Gastrocnemius medialis (tissue), 4 donors: Measurements from ENCODE around the gene KRT13. TPM values are rescaled to one million over a fixed set of nuclear protein-coding genes. Genes with fewer than 3 reads are reported as not detected.

ENCODE experiments used
- ATAC-seq, 2 donors: fragments of 150-250 bp; one replicate each; pipeline ENCODE4 v1.9.1; 2016
- DNase-seq, 2 donors: peaks; one replicate each; pipeline ENCODE4 v3.0.0-alpha.2; 2019
- H3K27ac ChIP-seq, 4 donors: fragments of 200-600 bp; sonication (generic); 1 replicate in 1 of 4; 2 replicates in 3 of 4; pipeline ENCODE4 v1.5.1; 2016 to 2018; ENCODE audit warnings: mild to moderate bottlenecking in 2 of 4, moderate library complexity in 1 of 4
- H3K27me3 ChIP-seq, 3 donors: fragments of 200-600 bp; sonication (generic) in 2 of 3; 1 replicate in 1 of 3; 2 replicates in 2 of 3; pipeline versions ENCODE4 v1.5.1 to v1.6.0; 2016 to 2019; ENCODE audit warnings: mild to moderate bottlenecking in 1 of 3, moderate library complexity in 1 of 3
- H3K36me3 ChIP-seq, 2 donors: fragments of 200-600 bp; sonication (generic) in 1 of 2; one replicate each; pipeline ENCODE4 v1.5.1; 2017 to 2018
- H3K4me1 ChIP-seq, 2 donors: fragments of 200-600 bp; sonication (generic) in 1 of 2; one replicate each; pipeline ENCODE4 v1.5.1; 2016 to 2017; ENCODE audit warnings: mild to moderate bottlenecking in 2 of 2
- H3K4me3 ChIP-seq, 4 donors: fragments of 200-600 bp; sonication (generic) in 3 of 4; 1 replicate in 1 of 4; 2 replicates in 3 of 4; pipeline ENCODE4 v1.5.1; 2016 to 2019; ENCODE audit warnings: mild to moderate bottlenecking in 2 of 4
- H3K9me3 ChIP-seq, 3 donors: fragments of 200-600 bp; sonication (generic) in 2 of 3; 1 replicate in 1 of 3; 2 replicates in 2 of 3; pipeline ENCODE4 v1.5.1; 2016 to 2019
- CTCF ChIP-seq, 5 experiments: fragments of 450-650 bp in 3 of 5; fragments of 200-600 bp in 2 of 5; sonication (generic) in 2 of 5; IDR thresholded peaks in 4 of 5; conservative IDR thresholded peaks in 1 of 5; 1 replicate in 4 of 5; 2 replicates in 1 of 5; pipeline ENCODE4 v1.5.1; 2016 to 2019; ENCODE audit warnings: antibody characterized with exemption in 5 of 5, mild to moderate bottlenecking in 3 of 5, moderate library complexity in 3 of 5
- POLR2A ChIP-seq, 2 donors: fragments of 450-650 bp; IDR thresholded peaks; one replicate each; pipeline ENCODE4 v1.6.1; 2017; ENCODE audit warnings: antibody characterized with exemption in 2 of 2, mild to moderate bottlenecking in 2 of 2, moderate library complexity in 2 of 2
- in situ Hi-C, 4 donors: fragments of 200-750 bp; cut with MboI; loops; one replicate each; pipeline versions ENCODE4 v1.15.0 to v1.8.0; 2017; ENCODE audit warnings: low sequenced_read_pairs in 4 of 4
- intact Hi-C: fragments of 100-400 bp; cut with DNase I; formaldehyde crosslinking; loops from one replicate; pipeline ENCODE4 v1.15.1; 2023; ENCODE audit warnings: low total_unique reads
- total RNA-seq, 4 donors: library from RNA; depleted of rRNA; stranded (reverse); fragments of >200 nt; gene quantifications; one replicate each; pipeline versions ENCODE4 v1.1.0 to v1.2.3, GENCODE V29; 2016

The KRT13 gene
- total RNA-seq, 4 donors from 2014 or later: not detected

- ATAC-seq: no peak
- Histone ChIP-seq H3K36me3 (no peaks in the 10 kb centered on the region), H3K9me3 (no peaks in the 10 kb centered on the region), H3K27me3 (no peaks in the 10 kb centered on the region), H3K27ac (no peak overlapping the region), H3K4me1 (no peaks in the 10 kb centered on the region), H3K4me3 (no peak overlapping the region)
- DNase-seq: no peak
- intact Hi-C loops (no loop called here), in situ Hi-C loops (loop anchor here in 2 of 4 donors (10.0 to 25.0 kb wide), 2 partner anchors 55 to 578 kb away; no protein-coding TSS in a partner anchor)
- TF ChIP-seq CTCF (IDR thresholded peaks at IDR 0.05 in 4 of 5, conservative IDR thresholded peaks at IDR 0.05 in 1 of 5) (no peak), POLR2A (IDR thresholded peaks at IDR 0.05) (no peak)
Observed at GRCh38 chr17:41490000-41490990, 15.1 kb downstream of the KRT13 start.

GRCh38 chr17:41489531-41489930, 15.9 kb downstream of the KRT13 start, which contains the start of gene KRT36:
Gene KRT36, minus strand, starts transcription at chr17:41489910. Its CDS starts 46 bp downstream, at chr17:41489864.
- Histone ChIP-seq H3K9me3 (no peaks in the 10 kb centered on the region), H3K36me3 (no peaks in the 10 kb centered on the region), H3K27ac (no peak within 1 kb of the TSS), H3K27me3 (no peaks in the 10 kb centered on the region), H3K4me1 (no peaks in the 10 kb centered on the region), H3K4me3 (no peak within 1 kb of the TSS)
- intact Hi-C loops (no loop called here), in situ Hi-C loops (loop anchor here in 2 of 4 donors (10.0 to 25.0 kb wide), 2 partner anchors 55 to 577 kb away; no protein-coding TSS in a partner anchor)
- TF ChIP-seq POLR2A (IDR thresholded peaks at IDR 0.05) (no peak), CTCF (IDR thresholded peaks at IDR 0.05 in 4 of 5, conservative IDR thresholded peaks at IDR 0.05 in 1 of 5) (no peak)
- DNase-seq: no peak
- ATAC-seq: no peak

GRCh38 chr17:41486809-41487530, 18.4 kb downstream of the KRT13 start:
- H3K36me3 ChIP-seq: no peaks in the 10 kb centered on the region
- no peak overlapping the region for H3K27ac ChIP-seq
- in situ Hi-C loops (loop anchor here in 2 of 4 donors (10.0 to 25.0 kb wide), 2 partner anchors 58 to 575 kb away; no protein-coding TSS in a partner anchor), intact Hi-C loops (no loop called here)
- ATAC-seq (no peak), DNase-seq (no peak)
- H3K4me3 ChIP-seq: no peak overlapping the region
- no peaks in the 10 kb centered on the region for H3K4me1 ChIP-seq
- TF ChIP-seq POLR2A (IDR thresholded peaks at IDR 0.05) (no peak), CTCF (IDR thresholded peaks at IDR 0.05 in 4 of 5, conservative IDR thresholded peaks at IDR 0.05 in 1 of 5) (no peak)
- H3K9me3 ChIP-seq: no peaks in the 10 kb centered on the region
- no peaks in the 10 kb centered on the region for H3K27me3 ChIP-seq

GRCh38 chr17:41486316-41486715, 19.1 kb downstream of the KRT13 start:
- intact Hi-C loops (no loop called here), in situ Hi-C loops (loop anchor here in 2 of 4 donors (10.0 to 25.0 kb wide), 2 partner anchors 58 to 574 kb away; no protein-coding TSS in a partner anchor)
- no peak overlapping the region for H3K4me3 ChIP-seq
- H3K27me3 ChIP-seq: no peaks in the 10 kb centered on the region
- H3K36me3 ChIP-seq: no peaks in the 10 kb centered on the region
- no peak overlapping the region for H3K27ac ChIP-seq
- no peaks in the 10 kb centered on the region for H3K9me3 ChIP-seq
- DNase-seq (no peak), ATAC-seq (no peak)
- H3K4me1 ChIP-seq: no peaks in the 10 kb centered on the region
- TF ChIP-seq POLR2A (IDR thresholded peaks at IDR 0.05) (no peak), CTCF (IDR thresholded peaks at IDR 0.05 in 4 of 5, conservative IDR thresholded peaks at IDR 0.05 in 1 of 5) (no peak)
